Superior temporal gyrus (tissue), 1 donor: ENCODE data around the gene FBXW11.
"Not testable (repeated sequence)": the region's sequence is repeated elsewhere in the genome, so short reads cannot be mapped to it uniquely, and the experiment has no call there.

ENCODE experiments used
- DNase-seq: peaks from one replicate; pipeline ENCODE4 v3.0.0-alpha.2; 2016; ENCODE audit errors: extremely low spot score

Gene FBXW11

GRCh38 chr5:171911152-171911551 lies 95.3 kb downstream of the FBXW11 start:
- no peak for DNase-seq

GRCh38 chr5:171908638-171909037 lies 97.8 kb downstream of the FBXW11 start:
- no peak for DNase-seq

- DNase-seq: peak; percentile 86
Observed at GRCh38 chr5:171907725-171908343, 98.6 kb downstream of the FBXW11 start.

GRCh38 chr5:171906703-171907590 lies 99.5 kb downstream of the FBXW11 start:
- DNase-seq: no peak

- no peak for DNase-seq
Observed at GRCh38 chr5:171906066-171906570, 100.3 kb downstream of the FBXW11 start.

GRCh38 chr5:171904886-171905285 lies 101.6 kb downstream of the FBXW11 start:
- DNase-seq: no peak

GRCh38 chr5:171901764-171902163 lies 104.7 kb downstream of the FBXW11 start:
- no peak for DNase-seq

GRCh38 chr5:171899792-171900191 lies 106.6 kb downstream of the FBXW11 start:
- DNase-seq: no peak

- DNase-seq: no peak
Observed at GRCh38 chr5:171898879-171899278, 107.6 kb downstream of the FBXW11 start.

GRCh38 chr5:171898386-171898785 lies 108.1 kb downstream of the FBXW11 start:
- DNase-seq: no peak

- no peak for DNase-seq
Observed at GRCh38 chr5:171897231-171897630, 109.2 kb downstream of the FBXW11 start.

- DNase-seq: no peak
Observed at GRCh38 chr5:171895081-171895480, 111.4 kb downstream of the FBXW11 start.

GRCh38 chr5:171893290-171893886 lies 113.0 kb downstream of the FBXW11 start:
- DNase-seq: no peak

- no peak for DNase-seq
Observed at GRCh38 chr5:171891595-171891994, 114.8 kb downstream of the FBXW11 start.

- DNase-seq: no peak
Observed at GRCh38 chr5:171891150-171891549, 115.3 kb downstream of the FBXW11 start.

- DNase-seq: no peak
Observed at GRCh38 chr5:171888051-171888481, 118.4 kb downstream of the FBXW11 start.

- DNase-seq: not testable (repeated sequence)
Observed at GRCh38 chr5:171886037-171886436, 120.4 kb downstream of the FBXW11 start.

GRCh38 chr5:171882118-171882517 lies 124.3 kb downstream of the FBXW11 start:
- DNase-seq: no peak

GRCh38 chr5:171874234-171874633 lies 132.2 kb downstream of the FBXW11 start:
- no peak for DNase-seq

GRCh38 chr5:171872666-171873065 lies 133.8 kb downstream of the FBXW11 start:
- DNase-seq: no peak

- DNase-seq: no peak
Observed at GRCh38 chr5:171871711-171872110, 134.7 kb downstream of the FBXW11 start.

GRCh38 chr5:171869956-171870355 lies 136.5 kb downstream of the FBXW11 start:
- DNase-seq: no peak
